Measurements from ENCODE around the gene ITK. TPM values are rescaled to one million over a fixed set of nuclear protein-coding genes. Genes with fewer than 3 reads are reported as not detected.
"Not testable (repeated sequence)": the region's sequence is repeated elsewhere in the genome, so short reads cannot be mapped to it uniquely, and the experiment has no call there.

ITK gene
- total RNA-seq, 2 donors from 2014 or later: 3.4 to 8.2 TPM

- Histone ChIP-seq H3K4me1 (ENCODE audit: control insufficient read depth in 1 of 2, low read depth in 2 of 2) (no peaks in the 10 kb centered on the region), H3K27ac (no peak overlapping the region), H3K36me3 (no peaks in the 10 kb centered on the region), H3K9me3 (no peaks in the 10 kb centered on the region), H3K4me3 (no peak overlapping the region), H3K27me3 (replicated peaks; ENCODE audit: insufficient read depth) (no peaks in the 10 kb centered on the region)
- TF ChIP-seq CTCF (IDR thresholded peaks at IDR 0.05): no peak
- no peak for ATAC-seq (ENCODE audit: insufficient number of reproducible peaks, low FRiP score, low read depth)
- no peak for DNase-seq (ENCODE audit: low spot score)
Measured at GRCh38 chr5:157184117-157184670, 3.6 kb downstream of the ITK start.

- not testable (repeated sequence) for ATAC-seq (ENCODE audit: insufficient number of reproducible peaks, low FRiP score, low read depth); H3K36me3 ChIP-seq
Measured at GRCh38 chr5:157185122-157185521, 4.5 kb downstream of the ITK start.

GRCh38 chr5:157186309-157187045 is 5.8 kb downstream of the ITK start:
- ATAC-seq (ENCODE audit: insufficient number of reproducible peaks, low FRiP score, low read depth) (no peak), DNase-seq (ENCODE audit: low spot score) (no peak)
- no peaks in the 10 kb centered on the region for H3K36me3 ChIP-seq
- H3K9me3 ChIP-seq: no peaks in the 10 kb centered on the region
- no peak for TF ChIP-seq CTCF (IDR thresholded peaks at IDR 0.05)
- no peak overlapping the region for H3K4me3 ChIP-seq
- H3K27ac ChIP-seq: no peak overlapping the region
- H3K27me3 ChIP-seq (replicated peaks; ENCODE audit: insufficient read depth): no peaks in the 10 kb centered on the region
- no peaks in the 10 kb centered on the region for H3K4me1 ChIP-seq (ENCODE audit: control insufficient read depth in 1 of 2, low read depth in 2 of 2)

More at GRCh38 chr5:157185122-157185521, 4.5 kb downstream of the ITK start:
- not testable (repeated sequence) for H3K27ac ChIP-seq; H3K4me1 ChIP-seq (ENCODE audit: control insufficient read depth in 1 of 2, low read depth in 2 of 2); H3K27me3 ChIP-seq (replicated peaks; ENCODE audit: insufficient read depth); H3K4me3 ChIP-seq; H3K9me3 ChIP-seq; DNase-seq (ENCODE audit: low spot score)

- ATAC-seq (ENCODE audit: insufficient number of reproducible peaks, low FRiP score, low read depth) (no peak), DNase-seq (ENCODE audit: low spot score) (no peak)
- no peaks in the 10 kb centered on the region for H3K36me3 ChIP-seq
- no peak for TF ChIP-seq CTCF (IDR thresholded peaks at IDR 0.05)
- H3K4me1 ChIP-seq (ENCODE audit: control insufficient read depth in 1 of 2, low read depth in 2 of 2): no peaks in the 10 kb centered on the region
- no peaks in the 10 kb centered on the region for H3K27me3 ChIP-seq (replicated peaks; ENCODE audit: insufficient read depth)
- H3K27ac ChIP-seq: no peak overlapping the region
- no peak overlapping the region for H3K4me3 ChIP-seq
- H3K9me3 ChIP-seq: no peaks in the 10 kb centered on the region
Measured at GRCh38 chr5:157187046-157187754, 6.6 kb downstream of the ITK start.

- Histone ChIP-seq H3K36me3 (no peaks in the 10 kb centered on the region), H3K27ac (no peak overlapping the region), H3K4me3 (no peak overlapping the region), H3K27me3 (replicated peaks; ENCODE audit: insufficient read depth) (no peaks in the 10 kb centered on the region), H3K4me1 (ENCODE audit: control insufficient read depth in 1 of 2, low read depth in 2 of 2) (no peaks in the 10 kb centered on the region), H3K9me3 (no peaks in the 10 kb centered on the region)
- ATAC-seq (ENCODE audit: insufficient number of reproducible peaks, low FRiP score, low read depth): no peak
- TF ChIP-seq CTCF (IDR thresholded peaks at IDR 0.05): no peak
- no peak for DNase-seq (ENCODE audit: low spot score)
Measured at GRCh38 chr5:157188270-157188669, 7.6 kb downstream of the ITK start.
